K562 (cell line): ENCODE data around the gene SNUPN. TPM values are rescaled to one million over a fixed set of nuclear protein-coding genes. Genes with fewer than 3 reads are reported as not detected.

Source experiments
- BHLHE40 ChIP-seq: IDR thresholded peaks from 2 replicates; pipeline ENCODE4 v1.6.1; 2011; ENCODE audit warnings: low read length, improper control_type of control experiment
- BRF1 ChIP-seq: IDR thresholded peaks from 3 replicates; pipeline ENCODE4 v1.6.1; 2011; ENCODE audit warnings: borderline replicate concordance, mild to moderate bottlenecking; ENCODE audit not compliant: insufficient read length; ENCODE audit errors: extremely low read depth
- CBX5 ChIP-seq: IDR thresholded peaks from 2 replicates; pipeline ENCODE4 v1.6.1; 2014; ENCODE audit warnings: low read depth, borderline replicate concordance
- CREB1 ChIP-seq, 2 experiments: sonication (generic) in 1 of 2; formaldehyde crosslinking in 1 of 2; IDR thresholded peaks; 2 replicates each; pipeline versions ENCODE4 v1.6.1 to v1.8.0; 2012 to 2022; ENCODE audit warnings: inconsistent platforms in 1 of 2, mild to moderate bottlenecking in 1 of 2, missing genetic modification reagents in 1 of 2, moderate library complexity in 1 of 2
- ETS2 ChIP-seq: IDR thresholded peaks from 2 replicates; pipeline ENCODE4 v1.6.1; 2016; ENCODE audit warnings: borderline replicate concordance, missing genetic modification characterization, mild to moderate bottlenecking, moderate library complexity, missing compliant biosample characterization; ENCODE audit not compliant: poor library complexity, severe bottlenecking
- GATA2 ChIP-seq: sonication (generic); formaldehyde crosslinking; IDR thresholded peaks from 2 replicates; pipeline ENCODE4 v1.4.0; 2020; ENCODE audit warnings: mild to moderate bottlenecking, missing genetic modification reagents
- KLF6 ChIP-seq: fragments of 250-450 bp; sonication (Bioruptor Pico); IDR thresholded peaks from 2 replicates; pipeline ENCODE4 v1.4.0; 2020; ENCODE audit warnings: mild to moderate bottlenecking, moderate library complexity, borderline replicate concordance
- MTF1 ChIP-seq: fragments of 250-450 bp; sonication (Bioruptor Pico); IDR thresholded peaks from 2 replicates; pipeline ENCODE4 v1.9.0; 2021; ENCODE audit warnings: moderate library complexity, mild to moderate bottlenecking, inconsistent platforms, borderline replicate concordance
- RAD21 ChIP-seq, 2 experiments: fragments of 250-450 bp in 1 of 2; fragments of 450-650 bp in 1 of 2; sonication (Bioruptor Pico) in 1 of 2; formaldehyde crosslinking in 1 of 2; IDR thresholded peaks in 1 of 2; conservative IDR thresholded peaks in 1 of 2; 2 replicates each; pipeline versions ENCODE4 v1.4.0 to v1.8.0; 2020 to 2022; ENCODE audit warnings: mild to moderate bottlenecking in 2 of 2, moderate library complexity in 1 of 2
- SMAD4 ChIP-seq: fragments of 250-450 bp; sonication (Bioruptor Pico); conservative IDR thresholded peaks from 2 replicates; pipeline ENCODE4 v1.8.0; 2021; ENCODE audit warnings: inconsistent platforms, mild to moderate bottlenecking, moderate library complexity
- SRSF3 ChIP-seq: fragments of 200-400 bp; formaldehyde crosslinking; IDR thresholded peaks from 2 replicates; pipeline ENCODE4 v1.6.1; 2016; ENCODE audit warnings: mild to moderate bottlenecking, low read length, moderate library complexity; ENCODE audit not compliant: insufficient read depth
- XRCC5 ChIP-seq: fragments of 200-400 bp; formaldehyde crosslinking; IDR thresholded peaks from 2 replicates; pipeline ENCODE4 v1.6.1; 2017; ENCODE audit warnings: low read depth, mild to moderate bottlenecking, low read length
- ZNF140 ChIP-seq: fragments of 250-450 bp; sonication (Bioruptor Pico); IDR thresholded peaks from 2 replicates; pipeline ENCODE4 v1.8.0; 2021; ENCODE audit warnings: moderate library complexity, mild to moderate bottlenecking, inconsistent platforms
- ZNF253 ChIP-seq: fragments of 250-450 bp; sonication (Bioruptor Pico); conservative IDR thresholded peaks from 2 replicates; pipeline ENCODE4 v1.6.1; 2021; ENCODE audit warnings: mild to moderate bottlenecking
- ZNF507 ChIP-seq: conservative IDR thresholded peaks from 2 replicates; pipeline ENCODE4 v1.6.1; 2017; ENCODE audit warnings: missing genetic modification characterization, missing compliant biosample characterization
- ZNF780A ChIP-seq: fragments of 250-450 bp; sonication (Bioruptor Pico); IDR thresholded peaks from 2 replicates; pipeline ENCODE4 v1.5.0; 2021; ENCODE audit warnings: mild to moderate bottlenecking
- polyA plus RNA-seq, 8 experiments: library from polyadenylated mRNA; depleted of rRNA in 4 of 8; stranded (reverse) in 5 of 8; unstranded in 3 of 8; fragments of >200 nt; fragmentation: Nextera tagmentation in 2 of 8; fragmentation: Illumina TruSeq in 1 of 8; extraction: Ambion mirVana in 2 of 8; extraction: Trizol in 1 of 8; gene quantifications; 2 replicates each; pipeline versions ENCODE4 v1.2.1 to v1.2.3, GENCODE V29; 2011 to 2014; ENCODE audit warnings: inconsistent platforms in 1 of 8, missing spikeins in 1 of 8
- total RNA-seq, 7 experiments: library from RNA; depleted of rRNA in 6 of 7; stranded (reverse); fragments of >200 nt in 6 of 7; fragmentation: Illumina TruSeq in 2 of 7; extraction: Trizol in 2 of 7; gene quantifications; 2 replicates each; pipeline versions ENCODE4 v1.2.1 to v1.2.3, GENCODE V29; 2011 to 2021; ENCODE audit warnings: low replicate concordance in 1 of 7
- TF ChIP-seq, protein P1 (sequence below): fragments of 450-650 bp; formaldehyde crosslinking; IDR thresholded peaks from 2 replicates; pipeline ENCODE4 v1.4.0; 2020; ENCODE audit warnings: mild to moderate bottlenecking
- TF ChIP-seq, protein P2 (sequence below): fragments of 450-650 bp; formaldehyde crosslinking; IDR thresholded peaks from 2 replicates; pipeline ENCODE4 v1.4.0; 2022; ENCODE audit warnings: missing genetic modification characterization
- TF ChIP-seq, protein P3 (sequence below): fragments of 250-450 bp; sonication (Bioruptor Pico); IDR thresholded peaks from 2 replicates; pipeline ENCODE4 v1.4.0; 2020; ENCODE audit warnings: borderline replicate concordance
- TF ChIP-seq, protein P4 (sequence below), 2 experiments: IDR thresholded peaks in 1 of 2; conservative IDR thresholded peaks in 1 of 2; 2 replicates each; pipeline ENCODE4 v1.6.1; 2016; ENCODE audit warnings: low read depth in 2 of 2, mild to moderate bottlenecking in 1 of 2, missing compliant biosample characterization in 1 of 2, missing genetic modification characterization in 1 of 2, moderate library complexity in 1 of 2

Gene SNUPN
- total and polyA plus RNA-seq, 9 of the 15 experiments (the other 6 are each of a cell fraction or from before 2014, with no cell fraction given), result 32.2 to 78.3 (median 40.0) TPM

DNA sequence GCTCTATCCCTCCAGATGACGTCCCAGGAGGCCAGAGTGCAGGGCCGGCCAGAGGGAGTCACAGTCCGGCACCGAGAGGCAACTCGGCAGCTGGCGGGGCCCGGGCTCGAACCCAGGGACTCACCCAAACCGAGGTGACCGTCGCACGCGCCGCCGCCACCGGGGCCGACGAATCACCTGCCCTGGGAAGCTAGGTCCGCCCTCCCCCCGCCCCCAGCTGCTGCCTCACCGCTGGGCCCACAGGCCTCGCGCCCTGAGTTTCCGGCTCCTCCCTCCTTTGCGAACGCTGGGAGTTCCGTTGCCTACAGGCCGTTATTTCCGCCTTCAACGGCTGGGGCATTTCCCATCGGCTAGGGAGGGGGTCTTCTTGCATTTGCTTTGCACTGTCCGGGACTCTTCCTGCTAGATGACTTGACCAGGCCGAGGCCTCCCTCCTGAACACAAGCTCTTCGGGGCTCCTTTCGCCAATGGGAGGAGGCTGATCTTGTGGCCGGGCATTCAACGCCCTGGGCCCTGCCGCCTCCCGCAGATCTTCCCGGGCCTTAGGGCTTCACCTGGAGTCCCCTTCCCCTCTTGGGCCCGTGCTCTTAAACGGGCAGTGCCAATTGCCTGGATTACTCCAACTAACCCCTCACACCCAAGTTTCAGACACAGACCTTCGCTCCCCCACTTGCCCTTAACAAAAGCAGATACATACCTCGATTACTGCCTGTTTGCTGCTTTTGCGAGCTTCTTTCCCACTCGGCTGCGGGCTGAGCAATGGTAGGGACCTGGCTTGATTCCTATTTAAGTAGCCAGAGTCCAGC, at the start of gene SNUPN (continued):
- no peak for TF ChIP-seq BRF1
- TF ChIP-seq SMAD4 (CRISPR knock-in tag), result peak; percentile 40
- no peak for TF ChIP-seq MTF1 (CRISPR knock-in tag)
- TF ChIP-seq CBX5, result no peak
- TF ChIP-seq ZNF140 (CRISPR knock-in tag), result no peak
- TF ChIP-seq, protein P1, sequence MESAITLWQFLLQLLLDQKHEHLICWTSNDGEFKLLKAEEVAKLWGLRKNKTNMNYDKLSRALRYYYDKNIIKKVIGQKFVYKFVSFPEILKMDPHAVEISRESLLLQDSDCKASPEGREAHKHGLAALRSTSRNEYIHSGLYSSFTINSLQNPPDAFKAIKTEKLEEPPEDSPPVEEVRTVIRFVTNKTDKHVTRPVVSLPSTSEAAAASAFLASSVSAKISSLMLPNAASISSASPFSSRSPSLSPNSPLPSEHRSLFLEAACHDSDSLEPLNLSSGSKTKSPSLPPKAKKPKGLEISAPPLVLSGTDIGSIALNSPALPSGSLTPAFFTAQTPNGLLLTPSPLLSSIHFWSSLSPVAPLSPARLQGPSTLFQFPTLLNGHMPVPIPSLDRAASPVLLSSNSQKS (CRISPR knock-in tag), result no peak
- 0 out of 2 replicates have a peak, but pooled peaks have one; percentile 4 for TF ChIP-seq XRCC5
- TF ChIP-seq BHLHE40, result peak; percentile 91
- TF ChIP-seq KLF6 (CRISPR knock-in tag), result no peak
- no peak for TF ChIP-seq SRSF3
- no peak for TF ChIP-seq ETS2 (tag)
- TF ChIP-seq, protein P2, sequence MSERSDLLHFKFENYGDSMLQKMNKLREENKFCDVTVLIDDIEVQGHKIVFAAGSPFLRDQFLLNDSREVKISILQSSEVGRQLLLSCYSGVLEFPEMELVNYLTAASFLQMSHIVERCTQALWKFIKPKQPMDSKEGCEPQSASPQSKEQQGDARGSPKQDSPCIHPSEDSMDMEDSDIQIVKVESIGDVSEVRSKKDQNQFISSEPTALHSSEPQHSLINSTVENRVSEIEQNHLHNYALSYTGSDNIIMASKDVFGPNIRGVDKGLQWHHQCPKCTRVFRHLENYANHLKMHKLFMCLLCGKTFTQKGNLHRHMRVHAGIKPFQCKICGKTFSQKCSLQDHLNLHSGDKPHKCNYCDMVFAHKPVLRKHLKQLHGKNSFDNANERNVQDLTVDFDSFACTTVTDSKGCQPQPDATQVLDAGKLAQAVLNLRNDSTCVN (CRISPR knock-in tag), result 0 out of 2 replicates have a peak, but pooled peaks have one; percentile 24
- TF ChIP-seq CREB1 (IDR thresholded peaks at IDR 0.05), result peak; percentile 54; the same call in 1 of the 2 replicates
- peak; percentile 72; the same call in 1 of the 2 replicates for TF ChIP-seq CREB1 (CRISPR knock-in tag; IDR thresholded peaks at IDR 0.05)
- TF ChIP-seq RAD21 (CRISPR knock-in tag; conservative IDR thresholded peaks at IDR 0.05 in 1 of 2, IDR thresholded peaks at IDR 0.05 in 1 of 2), result no peak
- TF ChIP-seq ZNF507 (tag), result no peak
- TF ChIP-seq ZNF253, result no peak
- TF ChIP-seq, protein P3, sequence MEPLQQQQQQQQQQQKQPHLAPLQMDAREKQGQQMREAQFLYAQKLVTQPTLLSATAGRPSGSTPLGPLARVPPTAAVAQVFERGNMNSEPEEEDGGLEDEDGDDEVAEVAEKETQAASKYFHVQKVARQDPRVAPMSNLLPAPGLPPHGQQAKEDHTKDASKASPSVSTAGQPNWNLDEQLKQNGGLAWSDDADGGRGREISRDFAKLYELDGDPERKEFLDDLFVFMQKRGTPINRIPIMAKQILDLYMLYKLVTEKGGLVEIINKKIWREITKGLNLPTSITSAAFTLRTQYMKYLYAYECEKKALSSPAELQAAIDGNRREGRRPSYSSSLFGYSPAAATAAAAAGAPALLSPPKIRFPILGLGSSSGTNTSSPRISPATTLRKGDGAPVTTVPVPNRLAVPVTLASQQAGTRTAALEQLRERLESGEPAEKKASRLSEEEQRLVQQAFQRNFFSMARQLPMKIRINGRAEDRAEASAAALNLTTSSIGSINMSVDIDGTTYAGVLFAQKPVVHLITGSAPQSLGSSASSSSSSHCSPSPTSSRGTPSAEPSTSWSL (CRISPR knock-in tag), result no peak
- TF ChIP-seq GATA2 (CRISPR knock-in tag), result no peak
- TF ChIP-seq, protein P4, sequence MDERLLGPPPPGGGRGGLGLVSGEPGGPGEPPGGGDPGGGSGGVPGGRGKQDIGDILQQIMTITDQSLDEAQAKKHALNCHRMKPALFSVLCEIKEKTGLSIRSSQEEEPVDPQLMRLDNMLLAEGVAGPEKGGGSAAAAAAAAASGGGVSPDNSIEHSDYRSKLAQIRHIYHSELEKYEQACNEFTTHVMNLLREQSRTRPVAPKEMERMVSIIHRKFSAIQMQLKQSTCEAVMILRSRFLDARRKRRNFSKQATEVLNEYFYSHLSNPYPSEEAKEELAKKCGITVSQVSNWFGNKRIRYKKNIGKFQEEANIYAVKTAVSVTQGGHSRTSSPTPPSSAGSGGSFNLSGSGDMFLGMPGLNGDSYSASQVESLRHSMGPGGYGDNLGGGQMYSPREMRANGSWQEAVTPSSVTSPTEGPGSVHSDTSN (CRISPR knock-in tag; IDR thresholded peaks at IDR 0.05; ENCODE audit: low read depth), result no peak
- TF ChIP-seq, protein P4 (tag; conservative IDR thresholded peaks at IDR 0.05; ENCODE audit: low read depth), result no peak
- no peak for TF ChIP-seq ZNF780A (CRISPR knock-in tag)
